ENCODE results near the gene CAPZA3.
"Not testable (repeated sequence)": the region's sequence is repeated elsewhere in the genome, so short reads cannot be mapped to it uniquely, and the experiment has no call there.

Gene CAPZA3

DNA sequence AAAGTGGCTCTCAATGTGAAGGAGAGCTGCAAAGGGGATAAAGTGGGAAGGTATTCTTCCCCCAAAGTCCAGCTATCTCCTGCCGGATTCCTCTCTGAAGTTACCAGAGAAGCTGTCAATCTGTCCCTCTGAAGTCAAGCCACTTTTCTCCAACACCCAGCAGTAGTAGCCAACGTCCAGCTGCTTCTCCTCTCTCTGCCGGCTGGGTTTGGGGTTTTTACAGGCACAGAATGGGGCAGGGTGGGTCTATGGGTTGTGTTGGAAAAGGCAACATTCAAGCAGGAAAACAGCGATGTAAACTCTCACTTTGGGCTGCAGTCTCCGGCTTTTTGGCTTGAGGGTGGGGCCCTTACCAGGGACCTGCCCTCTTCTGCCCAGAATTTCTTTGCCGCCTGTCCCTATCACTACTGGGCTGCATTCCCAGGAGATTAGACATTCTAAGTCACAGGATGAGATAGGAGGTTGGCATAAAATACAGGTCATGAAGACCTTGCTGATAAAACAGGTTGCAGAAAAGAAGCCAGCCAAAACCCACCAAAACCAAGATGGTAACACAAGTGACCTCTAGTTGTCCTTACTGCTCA is 16.3 kb downstream of the CAPZA3 start:
- no peak for DNase-seq

DNA sequence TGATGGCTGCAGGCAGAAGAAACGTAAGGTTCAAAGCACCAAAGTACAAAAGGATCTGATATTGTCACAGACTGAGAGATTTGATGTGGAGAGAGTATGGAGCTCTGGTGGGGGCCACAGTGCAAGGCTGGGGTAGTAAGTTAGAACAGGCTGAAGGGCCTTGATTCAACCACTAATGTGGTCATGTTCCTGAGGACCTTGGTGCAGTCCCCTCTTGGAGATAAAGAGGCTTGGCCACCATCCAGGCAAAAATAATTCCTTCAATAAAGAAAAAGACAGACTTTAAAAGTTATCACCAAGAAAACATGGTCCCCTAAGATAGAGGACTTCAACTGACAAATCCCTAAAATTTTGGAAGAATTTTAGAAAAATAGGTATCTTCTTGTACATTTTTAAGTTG is 17.4 kb downstream of the CAPZA3 start:
- no peak for DNase-seq

- DNase-seq: not testable (repeated sequence)
Observed at GRCh38 chr12:18766479-18766878, 28.6 kb downstream of the CAPZA3 start.

GRCh38 chr12:18782827-18783226 is 44.9 kb downstream of the CAPZA3 start:
- DNase-seq: no peak

DNA sequence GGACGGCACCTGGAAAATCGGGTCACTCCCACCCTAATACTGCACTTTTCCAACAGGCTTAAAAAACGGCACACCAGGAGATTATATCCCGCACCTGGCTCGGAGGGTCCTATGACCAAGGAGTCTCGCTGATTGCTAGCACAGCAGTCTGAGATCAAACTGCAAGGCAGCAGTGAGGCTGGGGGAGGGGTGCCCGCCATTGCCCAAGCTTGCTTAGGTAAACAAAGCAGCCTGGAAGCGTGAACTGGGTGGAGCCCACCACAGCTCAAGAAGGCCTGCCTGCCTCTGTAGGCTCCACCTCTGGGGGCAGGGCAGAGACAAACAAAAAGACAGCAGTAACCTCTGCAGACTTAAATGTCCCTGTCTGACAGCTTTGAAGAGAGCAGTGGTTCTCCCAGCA is 47.5 kb downstream of the CAPZA3 start:
- not testable (repeated sequence) for DNase-seq

Data from DMS153 (cell line).